GM19239 (cell line): Measurements from ENCODE around the gene ZCCHC2.

Experiments used
- DNase-seq: peaks from one replicate; pipeline ENCODE4 v3.0.0; 2011; ENCODE audit warnings: low spot score; ENCODE audit not compliant: insufficient read length
- FAIRE-seq: peaks from 2 replicates; lab custom pipeline; 2011; peaks lifted over from hg19 to GRCh38; lab: Jason Lieb, UNC

Gene ZCCHC2

DNA sequence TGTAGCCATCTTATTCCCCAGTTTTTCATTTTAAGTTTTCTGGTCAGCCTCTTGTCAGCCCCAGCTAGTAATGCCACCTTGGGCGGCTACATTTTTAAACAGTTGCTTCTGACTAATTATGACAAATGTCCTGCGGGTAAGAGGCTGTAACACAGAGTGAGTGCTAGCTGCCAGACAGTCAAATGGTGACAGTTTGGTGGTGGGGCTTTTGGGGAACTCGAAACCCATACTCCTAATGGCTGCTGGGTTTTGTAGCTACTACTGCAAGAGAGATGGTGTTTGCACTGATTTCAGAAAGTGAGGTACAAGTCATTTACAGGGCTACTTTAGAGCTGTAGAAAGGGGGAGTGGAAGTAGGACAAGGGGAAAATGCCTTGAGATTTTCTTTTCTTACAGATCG, 48.2 kb downstream of the ZCCHC2 start:
- FAIRE-seq (no peak), DNase-seq (no peak)

DNA sequence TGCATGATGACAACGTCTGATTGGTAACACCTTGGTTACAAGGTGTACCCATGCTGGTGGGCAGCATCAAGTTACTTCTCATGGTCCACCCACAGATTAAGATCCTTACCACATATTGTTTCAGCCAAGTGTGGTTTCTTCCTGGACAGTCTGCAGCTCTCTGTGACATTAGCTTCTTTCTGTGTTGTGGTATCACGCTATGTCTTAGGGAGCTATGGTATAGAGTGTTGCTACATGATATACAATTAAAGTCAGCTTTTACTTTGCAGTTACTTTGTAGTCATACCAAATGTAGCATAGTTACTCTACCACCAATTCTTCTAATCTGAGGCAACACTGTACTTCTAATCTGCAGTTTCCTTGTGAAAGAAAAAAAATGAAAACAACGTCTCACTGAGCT, 48.8 kb downstream of the ZCCHC2 start:
- DNase-seq: no peak
- no peak for FAIRE-seq

DNA sequence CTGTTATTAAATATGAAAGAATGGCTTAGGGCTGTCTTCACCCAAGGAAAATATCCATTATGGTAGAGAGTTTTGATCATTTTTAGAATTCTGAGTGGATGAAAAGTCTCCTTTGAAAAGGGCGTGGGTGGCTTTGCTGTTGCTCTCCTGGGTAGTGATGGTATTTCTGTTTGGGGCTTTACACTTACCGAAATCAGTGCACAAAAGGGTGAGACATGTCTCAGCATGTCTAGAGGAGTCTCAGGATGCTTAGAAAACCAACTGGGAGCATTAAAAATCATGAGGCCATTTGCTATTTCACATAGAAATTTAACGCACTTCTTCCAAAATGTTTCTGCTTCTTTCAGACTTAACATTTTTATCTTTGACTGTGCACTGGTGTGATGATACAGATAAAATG, 49.6 kb downstream of the ZCCHC2 start:
- no peak for DNase-seq
- peak; percentile 31 for FAIRE-seq

DNA sequence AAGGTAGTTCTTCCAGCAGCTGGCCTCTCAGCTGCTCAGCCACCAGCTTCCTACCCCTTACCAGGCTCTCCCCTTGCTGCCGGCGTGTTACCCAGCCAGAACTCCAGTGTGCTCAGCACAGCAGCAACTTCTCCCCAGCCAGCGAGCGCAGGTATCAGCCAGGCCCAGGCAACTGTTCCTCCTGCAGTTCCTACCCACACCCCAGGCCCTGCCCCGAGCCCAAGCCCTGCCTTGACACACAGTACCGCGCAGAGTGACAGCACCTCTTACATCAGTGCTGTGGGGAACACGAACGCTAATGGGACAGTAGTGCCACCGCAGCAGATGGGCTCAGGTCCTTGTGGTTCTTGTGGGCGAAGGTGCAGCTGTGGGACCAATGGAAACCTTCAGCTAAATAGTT, 52.0 kb downstream of the ZCCHC2 start:
- DNase-seq (no peak), FAIRE-seq (no peak)

DNA sequence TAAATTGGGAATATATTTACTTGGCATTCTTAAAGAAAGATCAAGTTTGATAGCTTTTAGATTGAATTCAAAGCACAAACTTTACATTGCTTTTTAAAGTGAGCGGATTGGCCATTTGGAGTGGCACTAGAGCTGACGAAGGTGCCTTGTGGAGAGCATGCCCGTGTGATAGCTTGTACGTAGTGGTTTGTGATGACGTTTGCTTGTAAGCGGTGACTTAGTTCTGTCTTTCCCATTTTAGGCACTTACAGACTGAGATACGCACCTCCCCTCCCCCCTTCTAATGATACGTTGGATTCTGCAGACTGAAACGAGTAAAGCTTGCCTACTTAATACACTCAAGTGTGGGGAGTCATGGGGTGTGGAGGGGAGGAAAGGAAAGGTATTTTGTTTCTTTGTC, 53.4 kb downstream of the ZCCHC2 start:
- no peak for DNase-seq
- FAIRE-seq: peak; percentile 63

DNA sequence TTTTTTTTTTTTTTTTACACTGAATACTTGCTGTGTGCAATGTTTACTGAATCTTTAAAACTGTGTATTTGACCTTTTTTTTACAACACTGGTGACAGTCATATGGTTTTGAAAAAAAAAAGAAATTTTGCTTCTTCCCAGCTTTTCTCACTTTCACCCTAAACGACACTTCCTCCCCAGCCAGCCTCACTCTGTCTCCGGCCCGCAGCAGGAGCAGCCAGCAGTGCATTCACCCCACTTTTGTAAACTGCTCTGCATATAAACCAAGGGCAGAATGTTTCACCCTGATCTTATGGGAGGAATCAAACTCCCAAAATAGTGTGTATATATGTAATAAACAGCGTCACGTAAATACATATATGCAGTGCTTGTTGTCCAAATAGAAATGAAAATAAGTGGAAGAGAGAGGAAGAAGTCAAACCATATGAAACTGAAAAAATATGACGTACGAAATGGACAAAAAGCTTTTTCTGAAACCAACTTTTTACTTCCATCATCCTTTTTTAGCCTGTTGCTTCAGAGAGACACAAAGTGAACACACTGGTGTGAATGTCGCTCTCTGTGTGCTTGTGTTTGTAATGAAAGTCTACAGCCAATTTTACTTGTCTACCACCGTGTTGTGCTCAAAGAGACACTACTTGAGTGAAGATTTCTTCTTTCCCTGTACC, 54.2 kb downstream of the ZCCHC2 start:
- FAIRE-seq: peak; percentile 92
- no peak for DNase-seq

DNA sequence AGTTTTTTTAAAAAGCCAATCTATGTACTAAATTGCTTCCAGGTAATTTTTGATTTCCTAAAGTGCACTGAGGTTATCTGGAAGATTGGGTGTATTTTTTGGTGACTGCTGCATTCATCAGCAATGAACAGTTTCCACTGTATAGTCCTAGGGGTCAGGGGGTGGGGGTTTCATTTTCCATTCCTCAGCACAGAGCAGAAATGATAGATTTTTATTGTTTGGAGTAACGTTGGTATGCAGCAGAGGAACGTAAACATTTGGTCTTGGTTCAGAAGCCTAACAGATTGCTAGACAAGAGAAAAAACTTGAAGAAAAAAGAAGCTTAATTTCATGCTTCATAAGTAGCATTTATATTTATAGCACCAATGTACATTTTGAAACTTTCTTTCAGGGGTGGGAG, 54.9 kb downstream of the ZCCHC2 start:
- no peak for FAIRE-seq
- DNase-seq: no peak

DNA sequence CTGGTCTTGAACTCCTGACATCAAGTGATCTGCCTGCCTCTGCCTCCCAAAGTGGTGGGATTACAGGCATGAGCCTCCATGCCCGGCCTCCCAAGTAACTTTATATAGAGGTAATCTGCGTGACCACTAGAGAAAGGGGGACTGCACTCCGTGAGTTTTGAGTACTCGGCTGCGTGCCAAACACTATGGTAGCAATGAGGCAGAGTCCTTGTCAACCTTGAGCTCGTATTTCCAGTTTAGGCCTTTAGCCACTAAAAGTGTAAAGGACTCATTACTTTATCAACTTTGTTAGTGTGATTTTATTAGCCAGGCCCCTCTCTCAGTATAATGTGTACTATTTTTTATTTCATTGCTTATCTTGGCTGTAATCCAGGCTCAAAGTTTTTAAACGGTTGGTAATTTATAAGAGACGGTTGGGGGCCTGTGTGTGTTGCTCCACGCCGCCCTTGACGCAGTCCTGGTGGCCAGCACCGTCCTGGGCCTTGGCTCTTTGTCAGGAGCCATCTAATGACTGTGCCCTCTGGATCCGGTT, 56.2 kb downstream of the ZCCHC2 start:
- DNase-seq: no peak
- FAIRE-seq: no peak

DNA sequence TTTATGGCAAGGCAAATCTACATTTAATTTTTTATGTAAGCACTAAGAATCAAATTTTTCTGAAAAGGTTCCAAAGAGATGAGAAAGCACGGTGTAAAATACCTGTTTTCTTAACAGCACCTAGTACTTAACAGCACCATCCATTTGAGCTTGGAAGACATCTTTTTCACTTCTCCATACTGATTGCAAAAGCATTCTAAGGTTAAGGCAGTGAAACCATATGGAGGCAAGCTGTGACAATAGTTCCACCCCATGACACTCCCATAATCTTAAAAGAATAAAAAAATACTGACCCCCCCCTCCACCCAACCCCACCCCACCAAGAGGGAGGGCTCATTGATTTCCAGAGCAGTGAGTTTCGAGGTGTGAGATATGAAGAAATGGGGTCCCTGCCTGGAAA, 60.6 kb downstream of the ZCCHC2 start:
- DNase-seq (no peak), FAIRE-seq (no peak)

DNA sequence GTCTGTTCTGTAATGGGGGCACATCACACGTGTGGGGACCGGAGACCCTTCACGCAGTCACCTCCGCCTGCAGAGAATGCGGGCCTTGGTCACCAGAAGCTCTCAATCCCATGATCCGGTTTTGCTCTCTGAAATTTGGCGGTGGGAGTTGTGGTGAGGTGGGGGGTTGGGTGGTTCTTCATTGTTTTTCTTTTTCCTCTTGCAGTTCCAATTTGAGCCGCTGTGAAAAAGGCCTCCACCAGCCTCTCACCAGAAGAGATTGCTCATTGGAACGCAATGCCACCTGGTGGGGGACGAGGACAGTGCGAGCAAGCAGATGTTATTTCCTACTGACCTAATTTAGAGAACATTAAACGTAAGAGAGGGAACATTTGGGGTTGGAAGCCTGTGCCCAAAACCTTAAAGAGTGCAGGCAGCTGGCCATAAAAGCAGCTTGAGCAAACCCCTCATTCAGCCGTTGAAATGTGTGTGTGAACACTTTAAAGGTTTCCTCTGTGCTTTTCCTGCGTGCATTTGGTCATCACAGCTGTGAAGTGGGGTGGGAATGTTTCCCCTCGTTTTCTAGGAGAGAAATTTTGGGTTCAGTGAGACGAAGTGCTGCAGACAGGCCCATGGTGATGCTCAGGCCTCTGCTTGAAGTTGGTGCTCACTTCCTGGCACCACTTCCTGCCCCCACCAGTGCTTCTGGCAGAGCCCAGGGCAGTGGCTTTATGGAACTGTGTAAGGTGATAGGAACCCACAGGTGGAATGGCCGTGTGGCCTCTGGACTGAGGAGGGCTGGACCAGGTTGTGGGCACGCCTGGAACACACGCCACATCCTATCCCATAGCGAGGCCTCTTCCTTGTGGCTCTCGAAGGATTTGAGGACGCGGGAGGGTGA, 61.7 kb downstream of the ZCCHC2 start:
- FAIRE-seq: peak; percentile 97

DNA sequence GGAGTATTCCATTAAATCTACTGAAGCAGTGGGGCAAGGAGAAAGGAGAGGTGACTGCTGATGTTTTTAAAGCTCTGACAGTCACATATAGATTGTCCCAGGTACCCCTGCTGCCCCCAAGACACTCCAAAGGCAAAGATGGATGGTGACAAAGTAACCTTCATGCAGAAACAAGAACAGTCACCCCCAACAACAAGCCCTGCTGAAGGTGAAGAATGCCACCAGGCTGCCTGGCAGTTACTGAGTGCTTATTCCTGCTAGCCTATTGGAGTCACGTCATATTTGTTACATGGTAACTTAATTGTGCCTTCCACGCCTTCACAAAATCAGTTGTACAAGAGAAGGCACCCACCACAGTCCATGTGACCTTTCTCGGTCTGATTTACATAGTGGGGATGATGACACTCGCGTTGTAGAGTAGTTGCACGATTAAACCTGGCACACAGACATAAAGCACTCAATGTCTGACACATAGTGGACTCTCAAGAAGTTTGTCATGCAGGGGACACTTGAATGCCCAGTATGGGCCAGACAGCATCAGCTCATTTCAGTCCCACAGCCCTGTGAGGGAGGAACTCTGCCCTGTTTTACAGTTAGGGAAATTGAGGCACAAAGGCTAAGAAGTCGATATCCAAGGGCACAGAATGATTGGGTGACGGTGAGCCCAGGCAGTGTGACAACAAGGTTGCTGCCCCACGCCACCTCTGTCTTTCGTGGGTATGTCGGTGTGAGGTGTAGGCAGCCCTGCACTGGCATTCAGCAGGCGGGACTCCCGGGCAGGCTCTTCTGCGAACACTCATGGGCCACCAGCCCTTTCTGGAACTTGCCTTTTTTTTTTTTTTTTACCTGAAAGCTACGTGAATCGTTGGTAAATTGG, 62.7 kb downstream of the ZCCHC2 start:
- FAIRE-seq (no peak), DNase-seq (no peak)

More for the DNA sequence above, 61.7 kb downstream of the ZCCHC2 start:
- DNase-seq: peak; percentile 74

DNA sequence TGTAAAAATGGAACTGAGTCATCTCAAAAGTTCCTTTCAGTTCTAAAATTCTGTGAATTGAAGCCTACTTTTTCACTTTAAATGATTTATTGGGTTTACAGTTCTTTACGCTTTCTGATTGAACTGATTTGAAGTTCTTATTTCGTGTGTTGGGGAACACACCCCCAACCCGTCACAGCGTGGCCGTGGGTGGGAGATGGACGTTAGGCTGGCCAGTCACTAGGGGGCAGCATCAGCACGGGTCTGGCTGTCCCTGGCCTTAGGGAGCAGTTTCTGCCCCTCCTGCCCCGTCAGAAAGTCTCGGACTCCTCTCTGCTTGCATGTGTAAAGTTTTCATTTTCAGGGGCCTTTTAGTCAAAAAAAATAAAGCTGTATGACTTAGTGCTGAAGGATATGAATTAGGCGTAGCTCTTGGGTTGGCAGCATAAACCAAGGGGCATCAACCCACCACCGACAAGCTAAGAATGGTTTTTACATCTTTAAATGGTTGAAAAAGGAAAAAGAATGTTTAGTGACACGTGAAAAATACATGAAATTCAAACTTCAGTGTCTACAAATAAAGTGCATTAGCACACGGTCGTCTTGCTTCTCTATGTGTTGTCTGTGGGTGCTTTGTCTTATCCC, 63.4 kb downstream of the ZCCHC2 start:
- FAIRE-seq (peak; percentile 97), DNase-seq (peak; percentile 73)

DNA sequence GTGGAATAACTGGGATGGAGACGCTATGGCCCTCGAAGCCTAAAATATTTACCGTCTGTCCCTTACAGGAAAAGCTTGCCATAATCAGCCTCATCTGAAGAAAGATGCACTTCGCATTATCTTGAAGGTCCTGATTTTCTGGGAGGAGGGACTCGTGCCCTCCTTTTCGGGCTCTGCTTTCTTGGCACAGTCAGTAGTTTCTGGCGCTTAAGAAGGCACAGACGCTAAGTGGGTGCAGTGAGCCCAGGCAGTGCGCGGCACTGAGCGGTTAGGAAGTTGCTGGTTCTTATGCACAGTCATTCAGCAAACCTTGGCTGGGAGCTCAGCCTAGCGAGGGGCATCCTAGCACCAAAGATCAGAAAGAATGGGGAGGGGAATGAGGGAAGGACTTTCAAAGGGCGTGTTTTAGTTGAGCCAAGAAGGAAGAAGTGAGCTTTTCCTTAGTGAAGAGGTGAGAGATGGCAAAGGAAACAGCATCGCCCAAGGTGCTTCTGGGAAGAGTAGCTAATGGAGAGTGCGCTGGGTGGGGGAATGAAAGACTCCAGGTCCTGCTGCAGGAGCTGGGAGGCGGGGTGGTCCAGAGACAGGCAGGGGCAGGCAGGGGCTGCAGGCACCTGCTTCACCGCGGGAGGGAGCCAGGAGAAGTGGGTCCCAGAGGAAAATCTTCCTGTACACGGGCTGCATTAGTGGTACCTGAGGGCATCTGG, 64.1 kb downstream of the ZCCHC2 start:
- DNase-seq (no peak), FAIRE-seq (no peak)

DNA sequence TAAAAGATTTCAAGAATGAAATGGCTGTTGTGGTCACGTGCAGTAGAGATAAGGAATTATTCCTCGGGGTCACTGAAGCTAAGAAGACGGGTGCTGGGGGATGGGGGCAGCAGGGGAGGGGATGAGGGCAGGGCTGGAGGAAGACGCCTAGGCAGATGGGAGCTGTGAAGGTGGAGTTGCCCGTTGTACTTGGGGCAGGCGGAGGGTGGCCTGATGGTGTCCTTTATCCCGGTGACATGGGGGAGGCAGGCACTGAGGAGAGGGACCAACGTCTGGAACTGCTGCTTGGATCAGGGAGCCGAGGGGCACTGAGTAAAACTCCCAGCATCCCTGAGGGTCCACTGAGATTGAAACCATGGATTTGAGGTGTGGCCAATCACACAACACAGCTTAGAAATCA, 64.9 kb downstream of the ZCCHC2 start:
- FAIRE-seq: no peak

DNA sequence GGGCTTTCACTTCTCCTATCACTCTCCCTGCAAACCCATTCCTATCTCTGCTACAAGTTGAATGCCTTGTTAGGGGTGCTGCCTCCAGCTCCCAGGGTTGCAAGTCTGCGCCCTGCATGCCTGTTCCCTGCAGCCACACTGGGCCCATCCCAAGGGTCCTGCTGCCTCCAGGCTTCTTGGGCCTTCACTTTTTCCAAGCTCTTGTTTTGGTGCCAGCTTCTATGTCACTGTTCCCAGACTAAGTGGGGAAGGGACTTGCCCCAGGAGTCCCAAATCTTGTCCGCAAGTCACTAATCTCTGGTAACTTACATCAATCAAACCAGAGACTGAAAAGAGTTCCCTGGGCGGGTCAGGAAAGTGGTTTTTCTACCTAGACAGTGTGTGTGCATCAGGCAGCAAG, 65.4 kb downstream of the ZCCHC2 start:
- FAIRE-seq: no peak
- no peak for DNase-seq

More for the DNA sequence above, 64.9 kb downstream of the ZCCHC2 start:
- DNase-seq: no peak

DNA sequence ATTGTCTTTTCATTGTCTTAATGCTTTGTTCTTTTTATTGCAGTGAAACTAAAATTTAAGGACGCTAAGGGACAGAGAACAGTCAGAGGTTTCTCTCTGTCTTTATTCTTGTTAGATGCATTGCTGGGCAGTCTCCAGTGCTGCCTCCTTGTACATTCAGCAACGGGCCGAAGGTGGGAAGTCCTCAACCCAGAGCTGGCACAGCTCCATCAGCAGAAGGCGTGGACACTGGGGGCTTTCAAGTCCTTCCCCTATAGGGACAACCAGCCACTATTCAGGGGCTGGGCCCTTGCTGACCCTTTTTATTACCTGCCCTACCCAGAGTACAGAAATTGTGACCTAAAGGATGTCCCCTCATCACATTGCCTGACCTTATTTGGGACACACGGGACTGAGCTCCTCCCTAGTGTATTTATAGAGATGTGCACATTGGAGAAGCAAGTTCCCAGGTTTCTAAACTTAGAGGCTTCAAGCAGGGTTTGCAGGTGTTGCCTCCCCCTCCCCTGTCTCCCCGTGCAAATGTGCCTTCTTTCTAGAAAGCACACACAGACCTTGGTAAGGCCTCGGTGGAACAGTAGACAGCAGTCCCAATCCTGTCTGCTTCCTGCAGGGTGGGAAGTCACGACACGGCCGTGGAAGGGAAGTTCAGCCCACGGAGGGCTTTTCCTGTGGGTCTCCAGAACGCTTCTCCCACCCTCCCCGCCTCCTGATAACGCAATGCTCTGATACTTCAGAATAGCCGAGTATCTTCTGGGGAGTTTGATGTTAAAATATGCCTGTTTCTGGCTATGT, 68.2 kb downstream of the ZCCHC2 start:
- no peak for FAIRE-seq
- no peak for DNase-seq

DNA sequence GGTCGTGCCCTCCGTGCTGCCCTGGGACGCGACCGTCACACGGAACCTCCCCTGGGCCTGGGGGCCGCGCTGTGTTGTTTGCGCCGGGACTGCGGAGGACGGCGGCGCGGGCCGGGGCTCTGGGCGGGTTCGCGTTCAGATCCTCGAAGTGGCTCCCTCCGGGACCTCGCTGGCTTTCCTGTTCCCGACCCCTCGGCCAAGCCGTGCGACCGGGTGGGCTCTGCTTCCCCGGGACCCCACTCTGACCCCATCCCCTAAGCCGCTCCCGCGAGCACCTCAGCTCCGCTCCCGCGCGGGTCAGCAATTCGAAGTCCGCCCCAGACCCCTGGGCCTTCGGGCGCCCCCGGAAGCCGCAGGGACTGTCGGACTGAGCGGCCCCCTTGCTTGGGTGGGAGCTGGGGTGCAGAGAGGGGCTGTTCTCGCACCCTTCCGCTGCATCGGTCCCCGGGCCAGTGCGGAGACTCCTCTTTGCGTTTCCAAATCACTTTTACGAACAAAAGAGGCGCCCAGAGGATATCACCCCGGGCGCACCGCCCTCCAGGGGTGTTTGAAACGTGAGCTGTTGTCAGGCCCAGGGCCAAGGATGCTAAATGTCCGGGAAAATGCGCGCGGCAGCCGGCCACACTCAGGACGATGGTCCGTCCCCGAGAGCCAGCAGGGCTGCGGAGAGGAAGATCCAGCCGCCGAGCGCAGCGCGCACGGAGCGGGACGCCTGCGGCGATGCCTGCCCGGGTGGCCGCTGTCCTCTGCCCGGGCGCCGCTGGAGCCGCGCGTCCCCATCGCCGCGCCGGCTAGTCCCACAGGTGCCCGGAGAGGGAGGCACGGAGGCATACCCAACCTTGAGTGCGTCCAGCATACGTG, 73.5 kb downstream of the ZCCHC2 start:
- FAIRE-seq: no peak
- no peak for DNase-seq

DNA sequence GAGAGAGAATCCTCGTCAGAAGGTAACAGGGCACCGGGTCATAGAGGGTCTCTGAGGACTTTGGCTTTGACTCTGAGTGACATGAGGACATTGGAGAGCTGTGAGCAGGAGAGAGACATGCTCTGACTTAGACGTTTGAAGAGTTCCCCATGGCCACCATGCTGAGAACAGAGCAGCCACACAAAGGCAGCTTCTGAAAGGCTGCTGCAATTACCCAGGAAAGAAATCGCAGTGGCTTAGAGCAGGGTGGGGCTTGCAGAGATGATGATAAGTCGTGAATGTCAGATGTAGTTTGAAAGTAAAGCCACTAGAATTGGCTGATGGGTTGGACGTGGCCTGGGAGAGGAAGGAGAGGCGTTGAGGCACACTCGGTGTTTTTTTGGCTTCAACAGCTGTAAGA, 79.0 kb downstream of the ZCCHC2 start:
- no peak for FAIRE-seq
- no peak for DNase-seq
